HG02642 (cell line): ENCODE data around the gene KSR2.

Experiments
- ATAC-seq: cut with Tn5 transposase; IDR thresholded peaks from one replicate; pipeline ENCODE4 v1.9.1; 2021; ENCODE audit warnings: mild to moderate bottlenecking; ENCODE audit not compliant: unreplicated experiment, poor library complexity

KSR2 gene

DNA sequence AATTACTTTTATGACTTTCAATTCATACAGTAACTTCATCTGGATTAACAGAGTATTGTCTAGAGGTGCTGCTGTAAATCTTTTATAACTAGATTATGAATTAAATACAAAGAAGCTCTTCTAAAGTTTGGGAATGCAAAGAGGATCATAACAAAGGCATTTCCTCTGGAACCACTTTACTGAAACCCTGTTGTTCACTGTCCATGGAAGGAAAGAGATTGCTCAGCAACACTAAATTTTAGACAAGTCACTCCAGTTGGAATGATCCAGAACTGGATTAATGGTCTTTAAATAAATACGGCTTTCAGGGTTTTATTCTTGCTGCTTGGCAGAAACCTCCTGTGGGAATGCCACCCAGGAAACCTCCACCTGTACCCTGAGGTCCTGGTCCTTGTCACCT lies 250.6 kb downstream of the KSR2 start:
- ATAC-seq, result no peak

DNA sequence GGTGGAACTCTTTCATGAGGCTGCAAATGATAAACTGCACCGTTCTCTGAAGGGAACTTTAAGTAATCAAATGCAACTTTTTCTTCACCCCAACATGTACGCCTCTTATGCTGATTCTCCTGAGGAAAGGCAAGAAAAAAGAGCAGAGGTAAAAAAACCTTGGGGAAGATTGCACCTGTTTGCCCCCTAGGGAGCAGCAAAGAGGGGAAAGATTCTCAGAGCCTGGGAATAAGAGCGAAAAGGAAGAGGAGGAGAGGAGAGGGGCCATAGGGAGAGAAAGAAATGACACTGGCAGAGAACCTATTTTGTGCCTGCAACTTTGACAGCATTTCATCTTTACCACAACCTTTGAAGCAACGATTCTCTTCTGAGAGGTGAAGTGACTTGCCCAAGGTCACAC lies 254.6 kb downstream of the KSR2 start:
- no peak for ATAC-seq

DNA sequence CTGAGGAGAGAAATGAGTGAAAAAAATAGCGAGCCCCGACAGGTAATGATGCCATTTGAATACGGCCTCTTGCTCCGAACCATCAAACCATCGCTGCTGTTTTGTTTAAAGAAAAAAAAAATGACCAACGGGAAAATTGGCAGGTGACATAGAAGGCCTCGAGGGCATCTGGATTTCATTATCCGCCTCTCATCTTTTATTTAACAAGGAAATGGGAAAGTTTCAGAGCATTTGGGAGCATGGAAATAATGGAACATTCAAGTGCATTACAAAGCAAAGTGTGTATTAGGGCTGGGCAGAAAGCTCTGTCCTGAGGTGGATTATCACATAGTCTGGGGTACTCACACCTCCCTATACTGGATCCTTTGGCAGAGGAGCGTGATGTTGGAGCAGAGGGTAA lies 258.7 kb downstream of the KSR2 start:
- ATAC-seq, result no peak

DNA sequence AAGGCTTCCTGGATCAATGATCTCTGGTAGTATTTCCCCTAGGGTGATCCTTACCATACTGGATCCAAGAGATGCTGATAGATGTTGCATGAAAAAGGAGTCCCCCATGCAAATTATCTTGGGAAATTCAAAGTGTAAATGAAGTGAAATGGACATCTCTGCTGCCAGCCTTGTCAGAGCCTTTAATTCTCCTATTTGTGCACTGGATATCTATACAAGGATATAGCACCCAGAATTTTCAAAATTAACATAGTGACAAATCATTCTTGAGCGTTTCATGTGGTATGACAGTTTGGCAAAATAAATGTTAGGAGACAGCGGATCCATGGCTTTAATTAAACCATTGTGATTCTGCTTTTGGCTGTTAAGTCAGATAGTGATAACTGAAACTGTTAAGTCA lies 260.9 kb downstream of the KSR2 start:
- ATAC-seq, result no peak

DNA sequence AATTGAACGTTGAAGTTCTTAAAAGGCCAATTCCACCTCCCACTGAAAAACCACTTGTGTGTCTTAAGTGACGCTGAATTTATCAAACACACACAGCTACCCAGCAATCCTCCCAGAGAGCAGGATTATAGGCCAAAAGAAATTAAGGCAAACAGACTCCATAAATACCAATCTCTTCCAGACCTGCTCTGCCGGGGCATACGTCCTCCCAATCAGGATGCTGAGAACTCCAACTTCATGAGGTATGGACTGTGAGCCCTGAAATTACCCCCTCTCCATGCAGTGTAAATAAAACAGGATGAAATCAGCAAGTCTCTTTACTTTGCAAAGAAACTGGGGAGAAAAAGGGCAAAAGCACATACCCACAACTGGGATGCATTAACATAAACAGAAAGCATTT lies 265.2 kb downstream of the KSR2 start:
- ATAC-seq, result no peak

DNA sequence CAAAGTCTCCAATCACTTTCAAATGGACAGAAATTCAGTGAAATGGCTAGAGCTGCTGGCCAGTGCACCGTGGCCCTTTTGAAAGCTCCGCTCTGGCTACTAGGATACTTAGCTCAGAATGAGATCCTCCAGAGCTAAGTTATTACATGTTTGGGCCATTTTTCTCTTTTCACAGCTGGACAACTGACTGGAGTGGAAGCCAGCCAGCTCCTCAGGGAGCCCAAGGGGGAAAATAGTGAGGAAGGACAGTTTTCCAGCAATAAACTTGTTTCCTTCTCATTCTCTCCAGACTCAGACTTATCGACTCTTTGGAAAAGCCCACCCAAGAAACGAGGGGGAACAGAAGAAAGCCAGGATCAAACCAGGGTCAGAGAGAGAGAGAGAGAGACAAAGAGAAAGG lies 266.0 kb downstream of the KSR2 start:
- ATAC-seq, result no peak

DNA sequence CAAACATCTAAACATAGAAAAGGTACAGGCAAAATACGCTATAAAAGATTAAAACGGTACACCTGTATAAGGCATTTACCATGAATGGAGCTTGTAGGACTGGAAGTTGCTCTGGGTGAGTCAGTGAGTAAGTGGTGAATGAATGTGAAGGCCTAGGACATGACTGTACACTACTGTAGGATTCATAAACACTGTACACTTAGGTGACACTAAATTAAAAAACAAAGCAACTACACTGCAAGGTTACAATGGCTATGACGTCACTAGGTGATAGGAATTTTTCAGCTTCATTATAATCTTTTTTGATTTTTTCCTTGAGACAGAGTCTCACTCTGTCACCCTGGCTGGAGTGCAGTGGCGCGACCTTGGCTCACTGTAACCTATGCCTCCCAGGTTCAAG lies 269.2 kb downstream of the KSR2 start:
- ATAC-seq, result no peak

DNA sequence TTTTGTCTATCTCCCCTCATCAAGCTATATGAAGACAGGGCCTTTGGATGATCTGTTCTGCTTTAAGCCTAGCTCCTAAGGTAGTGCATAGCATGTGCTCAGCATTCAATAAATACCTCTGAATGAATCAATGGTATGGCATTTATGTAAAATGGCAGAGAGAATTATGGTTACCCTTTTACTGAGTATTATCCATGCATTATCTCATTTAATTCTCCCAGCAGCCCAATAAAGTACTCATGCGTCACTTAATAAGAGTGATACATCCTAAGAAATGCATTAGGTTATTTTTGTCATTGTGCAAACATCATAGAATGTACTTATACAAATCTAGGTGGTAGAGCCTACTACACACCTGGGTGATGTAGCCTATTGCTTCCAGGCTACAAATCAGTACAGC lies 269.7 kb downstream of the KSR2 start:
- no peak for ATAC-seq

DNA sequence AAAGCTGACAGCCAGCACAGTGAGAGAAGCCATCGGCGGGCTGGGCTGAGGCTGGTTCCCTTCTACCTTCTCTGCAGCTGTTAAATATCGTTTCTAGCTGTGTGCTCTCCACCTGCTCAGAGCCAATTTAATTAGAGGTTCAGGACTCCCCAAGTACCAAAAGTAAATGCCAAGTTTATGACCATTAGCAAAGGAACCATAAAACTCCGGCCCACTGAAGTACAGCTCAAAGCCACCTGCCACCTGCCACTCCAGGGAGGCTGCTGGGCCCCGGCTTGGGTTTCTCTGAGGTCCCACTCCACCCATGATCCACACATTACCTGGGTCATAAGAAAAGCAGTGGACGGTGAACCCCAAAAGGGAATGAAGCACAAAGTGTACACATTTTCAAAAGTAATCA lies 272.8 kb downstream of the KSR2 start:
- no peak for ATAC-seq

DNA sequence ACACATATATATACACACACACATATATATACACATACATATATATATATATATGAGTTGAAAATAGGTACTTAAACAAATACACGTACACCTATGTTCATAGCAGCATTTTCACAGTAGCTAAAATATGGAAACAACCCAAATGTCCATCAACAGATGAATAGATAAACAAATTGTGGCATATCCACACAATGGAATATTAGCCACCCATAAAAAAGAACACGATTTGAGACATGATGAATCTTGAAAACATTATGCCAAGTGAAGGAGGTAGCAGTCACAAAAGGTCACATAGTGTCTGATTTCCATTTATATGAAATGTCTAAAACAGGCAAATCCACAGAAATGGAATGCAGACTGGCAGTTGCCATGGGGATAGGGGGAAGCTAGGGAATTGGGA lies 276.3 kb downstream of the KSR2 start:
- ATAC-seq, result no peak

DNA sequence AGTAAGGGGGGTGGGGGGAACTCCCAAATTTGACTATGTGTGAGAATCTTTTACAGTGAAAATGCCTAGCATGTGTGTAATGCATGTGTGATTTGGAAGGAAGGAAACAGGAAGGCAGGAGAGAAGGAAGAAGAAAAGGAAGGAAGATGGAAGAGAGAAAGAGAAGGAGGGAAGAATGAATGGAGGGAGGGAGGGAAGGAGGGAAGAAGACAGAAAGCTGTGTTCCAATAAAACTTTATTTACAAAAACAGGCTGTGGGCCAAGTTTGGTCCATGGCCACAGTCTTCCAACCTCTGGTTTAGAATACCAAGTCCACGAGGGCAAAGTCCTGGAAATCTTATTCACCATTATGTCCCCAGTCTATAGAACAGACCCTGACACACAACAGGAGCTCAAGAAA lies 278.9 kb downstream of the KSR2 start:
- ATAC-seq, result no peak

DNA sequence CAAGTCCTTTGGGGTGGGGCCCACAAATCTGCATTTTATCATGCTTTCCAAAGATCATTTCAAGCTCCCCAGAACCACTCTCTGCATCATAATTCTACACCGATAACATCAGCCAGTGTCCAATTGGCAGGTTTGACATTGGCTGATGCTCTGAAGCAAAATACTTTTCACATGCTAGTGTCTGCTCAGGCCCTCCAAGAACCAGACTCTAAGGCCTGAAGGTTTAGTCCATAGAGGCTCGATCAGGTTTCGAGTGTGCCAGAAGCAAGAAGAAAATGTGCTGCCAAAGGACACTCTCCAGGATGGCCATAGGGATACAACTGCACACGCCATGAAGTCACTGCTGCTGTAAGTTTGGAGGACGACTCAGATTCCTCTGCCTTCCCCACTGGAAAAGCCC lies 280.3 kb downstream of the KSR2 start:
- ATAC-seq, result no peak

DNA sequence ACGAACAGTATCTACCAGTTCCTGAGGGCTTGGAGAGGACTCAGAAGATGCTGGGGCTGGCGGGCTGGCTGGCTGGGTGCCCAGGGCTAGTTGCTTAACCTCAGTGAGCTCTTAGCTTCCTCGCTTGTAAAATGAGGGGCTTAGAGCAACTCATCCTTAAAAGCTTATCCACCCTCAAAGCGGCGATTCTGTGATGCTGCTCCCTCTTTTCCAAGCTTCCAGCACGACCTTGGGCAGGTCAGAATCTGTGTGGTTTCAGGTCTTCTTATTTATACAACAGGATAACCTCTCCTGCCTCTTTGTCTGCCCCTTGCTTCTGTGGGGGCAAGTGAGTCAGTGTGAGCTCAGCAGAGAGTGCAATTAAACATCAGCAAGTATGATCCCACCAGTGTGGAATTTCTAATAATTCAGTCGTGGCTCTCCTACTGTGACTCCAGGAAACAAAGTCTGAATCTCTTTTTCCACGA lies 281.8 kb downstream of the KSR2 start:
- ATAC-seq, result no peak

DNA sequence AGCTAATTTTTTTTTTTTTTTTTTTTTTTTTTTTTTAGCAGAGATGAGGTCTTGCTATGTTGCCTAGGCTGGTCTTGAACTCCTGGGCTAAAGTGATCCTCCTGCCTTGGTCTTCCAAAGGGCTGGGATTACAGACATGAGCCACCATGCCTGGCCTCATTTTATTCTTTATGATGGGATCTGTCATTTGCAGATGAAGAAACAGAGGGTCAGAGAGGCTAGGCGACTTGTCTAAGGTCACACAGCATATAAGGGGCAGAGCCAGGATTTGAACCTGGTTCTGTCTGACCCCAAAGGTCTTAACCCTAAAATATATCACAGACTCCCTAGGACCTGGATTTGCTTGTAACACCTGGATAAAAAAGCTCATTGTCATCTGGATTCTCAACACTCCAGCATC lies 282.6 kb downstream of the KSR2 start:
- ATAC-seq, result no peak

DNA sequence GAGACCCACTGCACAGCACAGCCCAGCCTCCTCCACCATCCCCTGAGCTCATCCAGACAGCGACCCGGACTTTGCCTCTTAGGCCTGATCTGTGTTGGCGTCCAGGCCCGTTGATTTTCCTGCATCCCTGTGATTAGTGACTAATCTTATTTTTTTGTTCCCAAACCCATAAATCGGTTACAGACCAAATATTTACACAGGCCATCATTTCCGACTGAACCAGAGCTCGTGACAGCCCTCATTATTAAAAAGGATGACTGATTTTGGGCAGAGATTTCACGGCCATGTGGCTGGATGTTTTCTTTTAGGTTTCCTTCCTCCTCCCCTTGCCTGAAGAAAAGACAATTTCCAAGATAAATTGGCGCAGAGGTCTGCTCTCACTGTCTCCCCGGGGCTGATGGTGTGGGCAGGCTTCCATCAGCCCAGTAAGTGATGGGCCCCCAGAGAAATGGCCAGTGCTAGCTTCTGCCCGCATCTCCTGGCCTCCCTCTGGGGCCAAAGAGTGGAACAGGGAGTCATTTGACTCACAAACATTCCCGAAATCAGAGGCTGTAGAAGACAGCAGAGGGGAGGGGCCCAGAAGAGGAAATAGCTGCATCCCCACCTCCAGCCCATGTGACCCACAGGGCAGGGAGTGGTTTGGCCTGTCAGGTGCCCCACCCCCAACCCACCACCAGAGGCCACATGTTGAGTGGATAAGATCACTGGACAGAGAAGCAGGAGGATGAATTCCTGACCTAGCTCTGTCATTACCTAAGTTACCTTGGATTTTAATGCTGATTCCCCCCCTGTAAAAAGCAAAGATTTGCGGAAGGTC lies 283.5 kb downstream of the KSR2 start:
- ATAC-seq, result no peak

DNA sequence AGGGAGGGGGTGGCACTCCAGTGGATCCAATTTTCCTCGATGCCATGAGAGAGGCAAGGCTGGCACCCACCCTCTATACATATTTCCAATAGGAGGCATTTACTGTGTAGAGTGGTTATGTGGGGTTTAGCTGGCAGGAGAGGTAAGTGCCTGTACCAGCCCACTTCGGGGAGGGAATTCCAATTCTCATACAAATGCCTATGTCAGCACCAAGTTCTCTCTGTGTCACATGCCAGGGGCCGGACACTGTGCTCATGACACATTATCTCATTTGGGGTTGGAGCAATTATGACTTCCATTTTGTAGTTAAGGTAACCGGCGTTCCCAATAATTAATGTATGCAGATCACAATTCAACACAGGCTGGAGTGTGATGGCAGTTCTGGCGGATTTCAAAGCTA lies 284.3 kb downstream of the KSR2 start:
- no peak for ATAC-seq

DNA sequence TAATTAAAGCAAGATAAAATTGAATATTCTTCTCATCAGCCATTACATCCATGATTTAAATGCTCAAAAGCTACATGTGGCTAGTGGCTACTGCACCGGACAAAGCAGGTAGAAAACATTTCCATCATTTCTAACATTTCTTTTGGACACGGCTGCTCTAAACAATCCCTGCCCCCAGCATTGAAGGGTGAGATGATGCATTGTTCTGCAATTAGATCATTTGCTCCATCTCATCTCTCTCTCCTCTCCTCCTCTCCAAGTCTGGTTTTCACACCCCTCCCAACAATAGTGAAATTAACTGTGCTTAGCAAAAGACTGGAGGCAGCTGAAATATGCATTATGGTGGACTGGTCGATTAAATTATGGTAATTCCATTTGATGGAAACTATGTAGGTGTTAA lies 288.5 kb downstream of the KSR2 start:
- ATAC-seq, result no peak

DNA sequence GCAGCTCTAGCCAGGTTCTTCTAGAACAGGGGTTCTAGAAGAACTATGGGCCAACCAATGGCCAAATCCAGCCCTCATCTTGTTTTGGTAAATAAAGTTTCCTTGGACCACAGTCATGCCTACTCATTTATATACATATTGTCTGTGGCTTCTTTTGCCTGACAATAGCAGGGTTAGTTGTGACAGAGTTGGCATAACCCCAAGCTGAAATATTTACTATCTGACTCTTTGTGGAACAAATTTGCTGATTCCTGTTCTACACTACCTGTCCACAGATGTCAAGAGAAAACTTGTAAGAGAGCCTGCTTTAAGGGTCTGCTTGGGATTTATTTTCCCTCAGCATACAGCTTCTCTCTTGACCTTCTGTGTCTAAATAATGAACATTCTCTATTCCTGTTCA lies 289.0 kb downstream of the KSR2 start:
- no peak for ATAC-seq

DNA sequence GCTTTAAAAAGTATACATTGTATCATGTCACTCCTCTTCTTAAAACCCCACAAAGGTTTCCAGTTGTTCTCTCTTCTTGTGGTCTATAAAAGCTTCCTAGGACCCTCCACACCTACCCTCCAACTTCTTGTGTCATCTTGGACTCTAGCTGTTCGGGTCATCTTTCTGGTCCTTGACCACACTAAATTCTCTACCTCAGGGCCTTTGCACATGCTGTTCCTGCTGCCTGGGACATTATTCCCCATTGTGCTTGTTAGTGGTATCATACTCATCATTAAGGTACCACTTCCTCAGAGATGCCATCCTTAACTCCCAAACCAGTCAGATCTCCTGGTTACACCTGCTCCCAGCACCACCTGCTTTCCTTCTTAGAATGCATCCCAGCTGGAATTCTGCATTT lies 294.0 kb downstream of the KSR2 start:
- no peak for ATAC-seq

DNA sequence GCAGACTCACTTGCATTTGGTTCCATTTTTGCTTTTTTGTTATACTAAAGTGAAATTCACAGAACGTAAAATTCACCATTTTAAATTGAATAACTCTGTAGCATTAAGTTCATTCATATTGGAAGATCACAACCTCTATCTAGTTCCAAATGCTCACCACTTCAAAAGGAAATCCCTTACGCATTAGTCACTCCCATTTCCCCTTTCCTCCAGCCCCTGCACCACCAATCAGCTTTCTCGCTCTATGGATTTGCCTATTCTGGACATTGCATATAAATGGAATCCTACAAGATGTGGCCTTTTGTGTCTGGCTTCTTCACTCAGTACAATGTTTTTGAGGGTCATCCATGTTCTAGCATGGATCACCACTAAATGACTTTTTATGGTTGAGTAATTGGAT lies 294.5 kb downstream of the KSR2 start:
- ATAC-seq, result no peak

DNA sequence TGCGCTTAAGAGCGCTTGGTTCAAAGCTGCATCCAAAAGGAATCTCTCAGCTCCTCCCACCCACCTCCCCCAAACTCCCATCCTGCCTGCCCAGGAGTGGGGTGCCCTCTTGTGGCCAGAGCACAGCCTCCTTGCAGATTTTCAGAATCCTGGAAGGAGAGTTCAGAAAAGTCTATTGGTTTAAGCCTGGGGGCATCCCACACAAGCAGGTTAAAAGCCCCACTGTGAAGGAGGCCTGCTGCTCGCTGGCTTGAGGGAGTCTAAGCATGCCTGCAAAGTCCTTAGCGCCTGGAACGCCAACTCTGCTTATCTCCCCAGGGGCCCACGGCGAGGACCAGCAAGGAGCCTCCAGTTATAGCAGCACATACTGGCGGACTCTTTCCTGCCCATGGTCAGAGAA lies 297.1 kb downstream of the KSR2 start:
- ATAC-seq, result no peak

DNA sequence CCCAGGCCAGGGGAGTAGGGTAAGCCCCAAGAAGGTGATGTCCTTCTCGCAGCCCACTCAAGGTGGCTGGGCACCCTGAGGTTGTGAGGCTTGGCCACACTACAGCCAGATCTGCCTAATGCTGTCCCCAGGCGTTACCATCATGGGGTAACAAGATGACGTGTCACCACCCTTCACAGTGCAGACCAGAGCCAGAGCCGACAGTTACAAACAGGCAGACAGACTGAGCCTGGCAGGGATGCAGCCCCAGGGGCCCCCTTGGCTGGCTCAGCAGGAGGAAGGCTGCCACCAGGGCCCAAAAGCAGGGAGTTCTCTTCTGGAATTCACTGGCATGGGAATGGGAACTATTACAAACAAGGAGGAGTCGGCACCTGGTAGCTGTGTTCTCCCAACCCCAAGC lies 304.6 kb downstream of the KSR2 start:
- ATAC-seq, result no peak
